NT2/D1 (cell line): ENCODE measurements around the gene MARCHF3.
"Not testable (repeated sequence)": the region's sequence is repeated elsewhere in the genome, so short reads cannot be mapped to it uniquely, and the experiment has no call there.

Source experiments
- DNase-seq: peaks from one replicate; pipeline ENCODE4 v3.0.0-alpha.2; 2011; ENCODE audit warnings: low read depth, low spot score
- H3K27me3 ChIP-seq: 2 replicates; pipeline ENCODE4 v1.6.0; 2011; ENCODE audit warnings: mild to moderate bottlenecking; ENCODE audit not compliant: insufficient read length, insufficient read depth
- H3K36me3 ChIP-seq: 2 replicates; pipeline ENCODE4 v1.6.1; 2011; ENCODE audit warnings: mild to moderate bottlenecking, low read length, mixed read lengths; ENCODE audit not compliant: insufficient read depth, insufficient read length
- H3K4me1 ChIP-seq: 2 replicates; pipeline ENCODE4 v1.5.1; 2011; ENCODE audit not compliant: insufficient read depth, insufficient read length
- H3K4me3 ChIP-seq: 2 replicates; pipeline ENCODE4 v1.5.1; 2011; ENCODE audit warnings: low read depth; ENCODE audit not compliant: insufficient read length
- H3K9ac ChIP-seq: 2 replicates; pipeline ENCODE4 v1.6.0; 2011; ENCODE audit warnings: low read depth; ENCODE audit not compliant: insufficient read length
- H3K9me3 ChIP-seq: 2 replicates; pipeline ENCODE4 v1.5.1; 2011; ENCODE audit warnings: mild to moderate bottlenecking, low read length; ENCODE audit not compliant: insufficient read depth
- SUZ12 ChIP-seq: IDR thresholded peaks from 2 replicates; pipeline ENCODE4 v1.6.1; 2011; ENCODE audit not compliant: insufficient read length, insufficient read depth; ENCODE audit errors: extremely low read depth
- YY1 ChIP-seq: IDR thresholded peaks from 2 replicates; pipeline ENCODE4 v1.6.1; 2011; ENCODE audit not compliant: insufficient read length, insufficient read depth
- ZNF274 ChIP-seq: IDR thresholded peaks from 2 replicates; pipeline ENCODE4 v1.6.1; 2011; ENCODE audit warnings: mild to moderate bottlenecking, low read depth, low read length

Gene MARCHF3

DNA sequence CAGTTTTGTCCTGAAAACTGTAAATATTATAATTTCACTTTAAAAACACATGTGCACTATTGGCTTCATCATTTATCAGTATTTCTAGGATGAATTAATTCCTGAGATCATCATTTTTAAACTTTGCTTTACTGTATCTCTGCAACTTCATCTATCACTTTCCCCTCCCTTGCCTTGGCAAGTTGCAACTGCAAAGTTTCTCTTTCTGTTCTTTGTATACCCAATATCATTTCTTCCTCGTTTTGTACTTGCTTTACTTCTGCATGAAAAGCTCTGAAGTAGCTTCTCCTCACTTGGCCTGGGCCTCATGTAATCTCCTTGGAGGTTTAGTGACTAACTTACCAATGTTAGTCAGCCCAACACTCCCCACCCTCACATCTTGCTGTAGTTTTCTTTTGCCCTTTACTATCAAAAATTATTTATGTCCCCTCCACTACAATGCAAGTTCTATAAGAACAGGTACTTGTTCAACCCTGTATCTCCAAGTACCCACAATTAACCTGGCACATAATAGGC is 30.2 kb upstream of the MARCHF3 start:
- Histone ChIP-seq H3K4me3 (no peak overlapping the region), H3K36me3 (no peaks in the 10 kb centered on the region), H3K9me3 (no peaks in the 10 kb centered on the region), H3K27me3 (no peaks in the 10 kb centered on the region), H3K9ac (no peak overlapping the region), H3K4me1 (no peaks in the 10 kb centered on the region)
- no peak for TF ChIP-seq ZNF274
- no peak for TF ChIP-seq YY1
- TF ChIP-seq SUZ12 = no peak
- no peak for DNase-seq

DNA sequence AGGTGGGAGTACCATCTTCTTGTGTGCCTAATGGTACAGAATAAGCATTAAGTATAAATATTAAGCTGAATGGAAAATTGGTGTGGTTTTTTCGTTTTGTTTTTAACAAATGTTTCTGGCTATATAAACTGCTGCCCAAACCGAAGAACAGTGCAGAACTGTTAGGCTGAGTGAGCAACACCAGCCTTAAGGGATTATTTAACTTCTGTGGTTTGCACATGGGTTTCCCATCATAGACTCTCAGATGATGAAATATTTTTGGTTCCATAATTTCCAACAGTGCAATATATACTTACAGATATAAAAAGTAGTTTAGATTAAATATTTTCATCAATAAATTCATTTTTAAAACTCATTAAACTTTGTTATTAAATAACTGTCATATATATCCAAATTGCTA is 26.5 kb upstream of the MARCHF3 start:
- no peak overlapping the region for H3K9ac ChIP-seq
- H3K27me3 ChIP-seq = no peaks in the 10 kb centered on the region
- H3K36me3 ChIP-seq = no peaks in the 10 kb centered on the region
- no peak for DNase-seq
- H3K4me3 ChIP-seq = no peak overlapping the region
- H3K9me3 ChIP-seq = no peaks in the 10 kb centered on the region
- H3K4me1 ChIP-seq = no peaks in the 10 kb centered on the region
- no peak for TF ChIP-seq ZNF274

DNA sequence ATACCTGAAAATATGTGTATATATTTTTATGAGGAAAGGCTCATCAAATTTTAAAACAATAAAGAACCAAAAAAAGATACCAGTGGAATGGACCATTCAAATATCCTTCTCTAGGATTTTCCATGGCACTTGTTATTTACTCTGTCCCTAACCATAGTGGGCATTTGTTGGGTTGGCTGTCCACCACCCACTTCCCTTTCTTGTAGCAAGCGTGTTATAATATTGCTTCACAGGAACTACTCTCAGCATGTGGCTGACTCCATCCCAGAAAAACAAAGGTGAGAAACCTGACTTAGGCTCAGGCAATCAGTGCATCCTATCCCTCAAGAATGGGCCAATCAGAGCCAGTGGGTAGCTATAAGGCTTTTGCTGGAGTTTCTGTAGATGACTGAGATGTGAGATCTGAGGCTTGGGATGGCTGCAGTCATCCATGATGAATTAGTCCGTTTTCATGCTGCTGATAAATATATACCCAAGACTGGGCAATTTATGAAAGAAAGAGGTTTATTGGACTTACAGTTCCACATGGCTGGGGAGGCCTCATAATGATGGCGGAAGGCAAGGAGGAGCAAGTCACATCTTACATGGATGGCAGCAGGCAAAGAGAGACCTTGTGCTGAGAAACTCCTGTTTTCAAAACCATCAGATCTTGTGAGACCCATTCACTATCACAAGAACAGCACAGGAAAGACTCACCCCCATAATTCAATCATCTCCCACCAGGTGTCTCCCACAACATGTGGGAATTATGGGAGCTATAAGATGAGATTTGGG is 25.7 kb upstream of the MARCHF3 start:
- H3K9me3 ChIP-seq = no peaks in the 10 kb centered on the region
- no peaks in the 10 kb centered on the region for H3K36me3 ChIP-seq
- no peaks in the 10 kb centered on the region for H3K4me1 ChIP-seq
- no peak overlapping the region for H3K4me3 ChIP-seq
- TF ChIP-seq SUZ12 = no peak
- TF ChIP-seq ZNF274 = no peak
- no peak for TF ChIP-seq YY1
- H3K9ac ChIP-seq = no peak overlapping the region
- DNase-seq = no peak
- no peaks in the 10 kb centered on the region for H3K27me3 ChIP-seq

DNA sequence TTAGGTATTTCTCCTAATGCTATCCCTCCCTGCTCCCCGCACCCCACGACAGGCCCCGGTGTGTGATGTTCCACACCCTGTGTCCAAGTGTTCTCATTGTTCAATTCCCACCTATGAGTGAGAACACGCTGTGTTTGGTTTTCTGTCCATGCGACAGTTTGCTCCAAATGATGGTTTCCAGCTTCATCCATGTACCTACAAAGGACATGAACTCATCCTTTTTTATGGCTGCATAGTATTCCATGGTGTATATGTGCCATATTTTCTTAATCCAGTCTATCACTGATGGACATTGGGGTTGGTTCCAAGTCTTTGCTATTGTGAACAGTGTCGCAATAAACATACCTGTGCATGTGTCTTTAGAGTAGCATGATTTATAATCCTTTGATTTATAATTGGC is 23.2 kb upstream of the MARCHF3 start:
- not testable (repeated sequence) for H3K9ac ChIP-seq, H3K4me3 ChIP-seq, H3K36me3 ChIP-seq, H3K27me3 ChIP-seq, H3K4me1 ChIP-seq, H3K9me3 ChIP-seq, DNase-seq

DNA sequence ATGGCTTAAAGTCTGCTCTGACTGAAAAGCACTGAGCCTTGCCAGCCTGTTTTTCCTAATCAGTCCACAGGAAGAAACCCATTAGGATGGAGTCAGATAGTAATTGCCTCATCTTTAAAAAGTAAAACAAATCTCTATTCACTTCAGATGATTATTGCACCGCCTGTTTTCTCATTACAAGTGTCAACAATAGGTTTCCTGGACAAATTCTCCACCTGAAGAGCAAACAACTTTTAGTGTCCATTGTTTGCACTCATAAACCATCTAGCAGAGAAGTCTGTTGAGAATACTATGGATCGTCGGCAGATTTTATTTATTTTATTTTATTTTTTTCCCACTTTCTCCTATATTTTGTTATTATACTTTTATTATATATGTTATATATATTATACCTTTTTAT is 22.7 kb upstream of the MARCHF3 start:
- no peak overlapping the region for H3K4me3 ChIP-seq
- DNase-seq = no peak

DNA sequence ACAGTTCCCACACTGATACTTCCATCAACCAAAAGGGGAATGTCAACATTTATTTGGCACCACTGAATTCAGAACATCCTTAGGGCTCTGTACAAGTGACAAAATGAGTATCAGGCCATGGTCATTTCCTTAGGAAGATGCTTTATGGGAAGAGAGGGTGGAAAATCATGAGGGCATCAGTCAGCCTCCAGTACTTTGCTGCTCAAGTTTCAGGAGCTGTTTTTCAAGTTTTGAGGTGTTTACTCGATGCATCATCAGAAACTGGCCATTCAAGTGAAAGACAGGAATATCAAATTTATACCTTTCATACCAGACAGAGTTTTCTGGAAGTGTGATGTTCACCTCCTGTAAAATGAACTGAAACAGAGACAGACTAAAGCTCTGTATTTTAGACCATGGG is 21.2 kb upstream of the MARCHF3 start:
- no peaks in the 10 kb centered on the region for H3K4me1 ChIP-seq
- TF ChIP-seq YY1 (no peak), ZNF274 (no peak), SUZ12 (no peak)
- no peak overlapping the region for H3K4me3 ChIP-seq
- no peaks in the 10 kb centered on the region for H3K36me3 ChIP-seq
- no peak for DNase-seq
- no peaks in the 10 kb centered on the region for H3K9me3 ChIP-seq
- no peak overlapping the region for H3K9ac ChIP-seq
- no peaks in the 10 kb centered on the region for H3K27me3 ChIP-seq

More for the DNA sequence above, 22.7 kb upstream of the MARCHF3 start:
- H3K9ac ChIP-seq = no peak overlapping the region
- no peak for TF ChIP-seq SUZ12
- no peak for TF ChIP-seq ZNF274
- no peaks in the 10 kb centered on the region for H3K27me3 ChIP-seq
- H3K4me1 ChIP-seq = no peaks in the 10 kb centered on the region
- H3K36me3 ChIP-seq = no peaks in the 10 kb centered on the region
- H3K9me3 ChIP-seq = no peaks in the 10 kb centered on the region

DNA sequence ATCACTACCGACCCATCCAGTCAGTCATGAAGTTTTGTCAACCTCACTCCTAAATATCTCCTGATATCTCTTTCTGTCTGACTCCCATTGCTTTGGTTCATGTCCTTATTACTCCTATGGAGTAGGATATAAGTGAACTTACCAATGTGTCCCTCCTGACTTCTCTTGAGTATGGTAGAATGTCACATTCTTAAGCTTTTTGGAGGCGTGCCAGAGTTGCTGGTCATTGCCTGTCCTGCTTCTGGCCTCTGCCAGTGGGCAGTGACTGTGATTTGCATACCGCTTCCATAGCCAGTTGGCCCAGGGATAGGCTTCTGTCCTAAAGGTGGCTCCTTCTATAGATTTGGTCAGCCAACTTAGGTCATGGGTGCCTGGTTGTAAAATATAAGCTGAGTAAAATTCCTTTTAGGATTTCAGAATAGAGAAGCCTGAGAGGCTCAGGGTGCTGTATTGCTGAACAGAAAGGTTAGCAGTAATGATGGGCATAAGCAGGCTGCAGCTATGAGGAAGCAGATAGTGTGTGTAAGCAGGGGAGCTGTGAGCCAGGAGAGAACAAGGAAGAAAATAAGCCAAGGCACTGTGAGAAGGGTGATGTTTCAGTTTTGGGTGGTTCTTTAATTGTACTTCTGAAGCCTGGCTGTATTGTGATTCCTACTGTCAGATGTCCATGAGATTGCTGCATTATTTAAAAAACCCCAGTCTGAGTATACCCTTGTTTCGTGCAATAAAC is 16.1 kb upstream of the MARCHF3 start:
- DNase-seq = no peak
- H3K9me3 ChIP-seq = no peaks in the 10 kb centered on the region
- TF ChIP-seq YY1 = no peak
- no peak for TF ChIP-seq ZNF274
- TF ChIP-seq SUZ12 = no peak
- peaks cover 4% of the 10 kb centered on the region for H3K4me1 ChIP-seq
- H3K9ac ChIP-seq = no peak overlapping the region
- H3K27me3 ChIP-seq = no peaks in the 10 kb centered on the region
- H3K4me3 ChIP-seq = no peak overlapping the region
- H3K36me3 ChIP-seq = no peaks in the 10 kb centered on the region

DNA sequence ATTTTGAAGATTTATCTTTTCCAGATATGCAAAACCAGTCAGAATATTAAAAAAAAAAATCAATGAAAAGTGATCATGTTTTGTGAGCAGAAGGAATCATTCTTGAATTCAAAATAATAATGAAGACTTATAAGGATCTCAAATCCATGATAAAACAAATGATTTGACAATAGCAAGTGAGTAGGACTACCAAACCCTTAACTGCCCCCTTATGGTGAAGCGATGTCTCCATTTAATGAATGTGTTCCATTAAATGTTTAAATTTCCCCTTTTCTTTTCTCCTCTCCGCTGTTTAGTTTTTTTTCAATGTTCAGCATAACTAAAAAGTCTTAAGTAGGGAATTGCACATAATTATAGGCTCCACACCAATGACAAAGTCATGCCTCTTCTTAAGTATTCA is 12.2 kb upstream of the MARCHF3 start:
- Histone ChIP-seq H3K4me3 (no peak overlapping the region), H3K4me1 (peaks cover 4% of the 10 kb centered on the region), H3K9ac (no peak overlapping the region), H3K36me3 (no peaks in the 10 kb centered on the region), H3K9me3 (no peaks in the 10 kb centered on the region), H3K27me3 (no peaks in the 10 kb centered on the region)
- no peak for DNase-seq
- no peak for TF ChIP-seq ZNF274
